ENCODE measurements around the gene ISM2. TPM values are rescaled to one million over a fixed set of nuclear protein-coding genes. Genes with fewer than 3 reads are reported as not detected.

The ISM2 gene
- total RNA-seq, 2 donors from 2014 or later, result 0.48 to 0.94 TPM

GRCh38 chr14:77457522-77458248, 40.9 kb downstream of the ISM2 start, which contains the start of the genes AHSA1 and VIPAS39:
AHSA1 (plus strand) TSS chr14:77458093; CDS start chr14:77458190, 97 bp downstream.
VIPAS39 (minus strand) TSS chr14:77457601; CDS start chr14:77454102, 3,499 bp downstream.
- DNase-seq (ENCODE audit: low spot score), result peak; percentile 97
- H3K9me3 ChIP-seq, result no peaks in the 10 kb centered on the region
- no peak for TF ChIP-seq CTCF (IDR thresholded peaks at IDR 0.05)
- H3K4me1 ChIP-seq, result peaks cover 0 to 21% of the 10 kb centered on the region in 2 donors
- H3K4me3 ChIP-seq, result peak within 1 kb of the TSS; percentile 74 to 82
- H3K27me3 ChIP-seq, result no peaks in the 10 kb centered on the region
- H3K36me3 ChIP-seq, result peaks cover 38% of the 10 kb centered on the region
- H3K27ac ChIP-seq, result peak within 1 kb of the TSS; percentile 91 to 94

DNA sequence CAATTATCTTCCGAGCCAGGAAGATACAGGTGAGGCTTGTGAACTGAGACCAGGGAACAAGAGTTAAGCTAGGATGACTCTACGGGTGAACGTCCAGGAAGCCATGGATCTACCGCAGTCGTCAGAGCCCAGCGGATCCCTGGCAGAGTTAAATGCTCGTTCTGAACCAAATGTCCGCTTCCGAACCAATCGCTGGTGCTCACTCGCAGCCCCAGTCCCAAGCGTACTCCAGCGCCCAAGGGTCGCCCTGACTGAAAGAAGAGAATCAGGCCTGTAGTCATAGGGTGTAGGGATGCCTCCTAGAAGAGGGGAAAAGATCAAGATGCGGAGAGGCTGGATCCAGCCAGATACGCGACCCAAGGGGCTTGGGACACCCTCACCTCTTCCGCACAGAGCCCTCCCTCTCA, 41.5 kb downstream of the ISM2 start:
- no peak for TF ChIP-seq CTCF (IDR thresholded peaks at IDR 0.05)
- DNase-seq (ENCODE audit: low spot score), result no peak
- Histone ChIP-seq H3K36me3 (peaks cover 32% of the 10 kb centered on the region), H3K9me3 (no peaks in the 10 kb centered on the region), H3K27me3 (no peaks in the 10 kb centered on the region), H3K27ac (peak overlapping the region; percentile 91 to 94), H3K4me1 (peaks cover 0 to 21% of the 10 kb centered on the region in 2 donors), H3K4me3 (peak overlapping the region; percentile 74 to 82)

DNA sequence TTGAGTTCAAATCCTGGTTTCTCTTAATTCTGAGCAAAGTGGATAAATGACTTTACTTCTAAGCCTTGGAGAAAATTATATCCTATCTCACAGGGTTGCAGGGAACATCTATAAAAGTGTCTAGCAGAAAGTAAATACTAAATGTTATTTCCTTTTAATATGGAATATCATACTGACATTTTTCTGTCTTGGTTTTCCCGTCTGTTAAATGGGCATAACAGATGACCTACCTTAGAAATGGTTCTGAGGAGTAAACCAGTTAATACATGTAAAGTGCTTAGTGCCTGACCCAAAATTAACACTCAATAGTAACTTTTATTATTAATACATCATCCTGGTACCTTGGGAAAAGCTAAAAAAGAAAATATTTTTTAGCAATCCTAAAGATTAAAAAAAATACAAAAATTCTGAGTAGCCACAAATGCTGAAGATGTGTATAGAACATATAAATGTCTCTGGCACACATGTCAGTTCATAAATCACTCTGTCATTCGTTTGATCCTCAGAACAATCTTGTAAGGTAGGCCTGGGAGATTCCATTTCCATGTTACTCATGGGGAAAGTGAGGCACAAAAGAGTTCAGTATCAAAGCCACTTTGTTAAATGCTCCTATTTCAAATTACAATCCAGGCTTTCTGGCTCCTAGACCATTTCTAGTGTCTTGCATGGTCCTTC, 42.5 kb downstream of the ISM2 start:
- peaks cover 24% of the 10 kb centered on the region for H3K36me3 ChIP-seq
- H3K4me1 ChIP-seq, result peaks cover 0 to 21% of the 10 kb centered on the region in 2 donors
- H3K9me3 ChIP-seq, result no peaks in the 10 kb centered on the region
- no peak overlapping the region for H3K27ac ChIP-seq
- no peak for TF ChIP-seq CTCF (IDR thresholded peaks at IDR 0.05)
- H3K4me3 ChIP-seq, result no peak overlapping the region
- no peaks in the 10 kb centered on the region for H3K27me3 ChIP-seq
- no peak for DNase-seq (ENCODE audit: low spot score)

DNA sequence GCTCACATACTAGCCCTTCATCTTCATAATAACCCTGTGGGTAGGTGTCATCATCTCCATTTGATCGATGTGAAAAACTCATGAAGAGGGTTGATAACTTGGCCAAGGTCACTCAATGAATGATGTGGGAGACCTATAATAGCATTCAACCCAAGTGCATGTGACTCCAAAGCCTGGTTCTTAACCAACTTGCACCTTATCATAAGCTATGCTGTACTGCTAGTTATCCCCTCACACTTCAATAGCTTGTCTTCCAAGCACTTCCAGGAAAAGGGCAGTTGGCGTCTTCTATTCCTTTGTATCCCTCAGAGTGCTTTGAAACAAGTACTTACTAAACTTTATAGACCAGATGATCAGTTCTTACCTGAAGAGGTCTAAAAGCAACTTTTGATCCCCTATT, 56.4 kb downstream of the ISM2 start:
- Histone ChIP-seq H3K36me3 (peaks cover 57% of the 10 kb centered on the region), H3K4me1 (no peaks in the 10 kb centered on the region)

DNA sequence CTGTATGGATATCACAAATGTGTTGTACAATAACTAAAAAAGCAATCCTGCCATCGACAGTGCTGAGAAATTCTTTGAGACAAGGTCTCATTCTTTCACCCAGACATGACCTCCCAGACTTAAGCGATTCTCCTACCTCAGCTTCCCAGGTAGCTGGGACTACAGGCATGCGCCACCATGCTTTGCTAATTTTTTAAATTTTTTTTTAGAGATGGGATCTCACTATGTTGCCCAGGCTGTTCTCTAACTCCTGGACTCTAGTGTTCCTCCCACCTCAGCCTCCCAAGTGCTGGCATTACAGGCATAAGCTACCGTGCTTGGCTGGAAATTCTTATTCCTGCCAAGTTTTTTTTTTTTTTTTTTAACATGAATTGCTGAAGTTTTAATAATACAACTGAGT, 58.8 kb downstream of the ISM2 start:
- H3K4me3 ChIP-seq, result no peak overlapping the region
- no peak for DNase-seq (ENCODE audit: low spot score)
- TF ChIP-seq CTCF (IDR thresholded peaks at IDR 0.05), result no peak
- H3K4me1 ChIP-seq, result no peaks in the 10 kb centered on the region
- no peaks in the 10 kb centered on the region for H3K9me3 ChIP-seq
- H3K36me3 ChIP-seq, result peaks cover 73% of the 10 kb centered on the region
- H3K27ac ChIP-seq, result no peak overlapping the region
- no peaks in the 10 kb centered on the region for H3K27me3 ChIP-seq

More for the DNA sequence above, 56.4 kb downstream of the ISM2 start:
- no peaks in the 10 kb centered on the region for H3K27me3 ChIP-seq
- DNase-seq (ENCODE audit: low spot score), result no peak
- H3K4me3 ChIP-seq, result no peak overlapping the region
- no peak for TF ChIP-seq CTCF (IDR thresholded peaks at IDR 0.05)
- H3K9me3 ChIP-seq, result no peaks in the 10 kb centered on the region
- no peak overlapping the region for H3K27ac ChIP-seq

Data from right atrium auricular region (tissue), 2 donors.